ENCODE results near the gene RNU6-7. TPM values are rescaled to one million over a fixed set of nuclear protein-coding genes. Genes with fewer than 3 reads are reported as not detected.

The RNU6-7 gene
- total RNA-seq, 1 experiment from 2014 or later = not detected

- H4K5ac ChIP-seq (ENCODE audit: insufficient read length, low read depth, low read length) = no peak overlapping the region
- no peaks in the 10 kb centered on the region for H3K4me1 ChIP-seq (ENCODE audit: insufficient read depth, low read length)
- TF ChIP-seq CTCF (conservative IDR thresholded peaks at IDR 0.05) = no peak
- H3K27ac ChIP-seq (ENCODE audit: insufficient read length, low read depth, low read length) = no peak overlapping the region
- no peak overlapping the region for H3K14ac ChIP-seq (ENCODE audit: insufficient read depth, low read length)
- WGBS (ENCODE audit: extremely low coverage, insufficient read length, low lambda C conversion rate) = no CpG with 5 or more reads among the region's 2 CpGs
- H3K79me1 ChIP-seq (ENCODE audit: insufficient read depth, low read depth, low read length, poor library complexity, severe bottlenecking) = no peaks in the 10 kb centered on the region
- no peaks in the 10 kb centered on the region for H3K79me2 ChIP-seq (ENCODE audit: insufficient read depth, low read length)
- H2BK120ac ChIP-seq (ENCODE audit: low read depth, low read length, poor library complexity, severe bottlenecking) = no peak overlapping the region
- no peak overlapping the region for H3K18ac ChIP-seq (ENCODE audit: insufficient read length, low read depth, low read length)
- no peaks in the 10 kb centered on the region for H3K9me3 ChIP-seq (ENCODE audit: control insufficient read depth, low read depth, low read length)
- no peaks in the 10 kb centered on the region for H4K20me1 ChIP-seq (ENCODE audit: control insufficient read depth, insufficient read depth, insufficient read length)
- H4K8ac ChIP-seq (replicated peaks; ENCODE audit: insufficient read length, low read depth, low read length) = no peak overlapping the region
- peaks cover 21 to 32% of the 10 kb centered on the region in 2 experiments for H3K9me3 Mint-ChIP-seq
- H3K4me1 Mint-ChIP-seq = no peaks in the 10 kb centered on the region
- no peak for DNase-seq
- H3K56ac ChIP-seq (ENCODE audit: insufficient read length, low read depth, low read length) = no peak overlapping the region
- no peak overlapping the region for H2AK5ac ChIP-seq (ENCODE audit: insufficient read length, low read length)
- H3T11ph ChIP-seq (ENCODE audit: low read length) = no peak overlapping the region
- H2AFZ ChIP-seq (ENCODE audit: low read length) = no peak overlapping the region
- H3K27me3 Mint-ChIP-seq (ENCODE audit: low read depth) = no peaks in the 10 kb centered on the region
- no peak overlapping the region for H2BK20ac ChIP-seq (ENCODE audit: low read depth, low read length, poor library complexity, severe bottlenecking)
- H4K91ac ChIP-seq (ENCODE audit: insufficient read length, low read depth, low read length) = no peak overlapping the region
- H3K9ac ChIP-seq (ENCODE audit: extremely low read depth, insufficient read length, low read length) = no peak overlapping the region
- no peaks in the 10 kb centered on the region for H3K27me3 ChIP-seq (ENCODE audit: insufficient read depth, low read length)
- H3K36me3 Mint-ChIP-seq (ENCODE audit: insufficient read depth in 1 of 3, low read depth in 3 of 3) = peaks cover 0 to 5% (median 0%) of the 10 kb centered on the region in 3 experiments; a peak in 3 of 7 replicates
- no peak overlapping the region for H3K4ac ChIP-seq (ENCODE audit: low read depth, low read length)
- H3K23ac ChIP-seq (ENCODE audit: insufficient read length, low read depth, low read length) = no peak overlapping the region
- H3K23me2 ChIP-seq (ENCODE audit: insufficient read length, low read depth, low read length, poor library complexity, severe bottlenecking) = no peaks in the 10 kb centered on the region
- H3K27ac Mint-ChIP-seq = no peak overlapping the region
- no peak overlapping the region for H2BK5ac ChIP-seq (ENCODE audit: insufficient read length, low read length)
- no peak overlapping the region for H3K4me2 ChIP-seq (ENCODE audit: insufficient read depth, insufficient read length, low read length)
- H2BK15ac ChIP-seq (ENCODE audit: low read depth, low read length) = no peak overlapping the region
- H3K4me3 Mint-ChIP-seq = no peak overlapping the region
- H2BK12ac ChIP-seq (ENCODE audit: insufficient read length, low read depth, low read length) = no peak overlapping the region
Measured at GRCh38 chr14:32183151-32184058, 18.4 kb upstream of the RNU6-7 start.
